Ishikawa (cell line): ENCODE measurements around the gene FTH1.

Source experiments
- CEBPB ChIP-seq: IDR thresholded peaks from 2 replicates; pipeline ENCODE4 v1.6.1; 2012
- CREB1 ChIP-seq: IDR thresholded peaks from 2 replicates; pipeline ENCODE4 v1.6.1; 2012; ENCODE audit warnings: low read depth
- EGR1 ChIP-seq: IDR thresholded peaks from 2 replicates; pipeline ENCODE4 v1.6.1; 2012
- EP300 ChIP-seq: IDR thresholded peaks from 2 replicates; pipeline ENCODE4 v1.6.1; 2012; ENCODE audit warnings: borderline replicate concordance
- FOXM1 ChIP-seq: IDR thresholded peaks from 2 replicates; pipeline ENCODE4 v1.6.1; 2012; ENCODE audit warnings: low read depth, borderline replicate concordance
- MAX ChIP-seq: IDR thresholded peaks from 2 replicates; pipeline ENCODE4 v1.6.1; 2012
- NFIC ChIP-seq: IDR thresholded peaks from 2 replicates; pipeline ENCODE4 v1.6.1; 2012
- RAD21 ChIP-seq: IDR thresholded peaks from 2 replicates; pipeline ENCODE4 v1.6.1; 2012; ENCODE audit warnings: low read depth
- REST ChIP-seq: IDR thresholded peaks from 2 replicates; pipeline ENCODE4 v1.6.1; 2012; ENCODE audit warnings: low read depth, mild to moderate bottlenecking
- TAF1 ChIP-seq: IDR thresholded peaks from 2 replicates; pipeline ENCODE4 v1.6.1; 2012; ENCODE audit warnings: low read depth, mild to moderate bottlenecking
- TCF12 ChIP-seq: IDR thresholded peaks from 2 replicates; pipeline ENCODE4 v1.6.1; 2012; ENCODE audit warnings: low read depth
- TEAD4 ChIP-seq: IDR thresholded peaks from 2 replicates; pipeline ENCODE4 v1.6.1; 2012
- YY1 ChIP-seq: IDR thresholded peaks from 2 replicates; pipeline ENCODE4 v1.6.1; 2012; ENCODE audit warnings: low read depth
- ZBTB7A ChIP-seq: IDR thresholded peaks from 2 replicates; pipeline ENCODE4 v1.6.1; 2012; ENCODE audit warnings: low read depth
- TF ChIP-seq, protein P1 (sequence below): IDR thresholded peaks from 2 replicates; pipeline ENCODE4 v1.6.1; 2012

The FTH1 gene

DNA sequence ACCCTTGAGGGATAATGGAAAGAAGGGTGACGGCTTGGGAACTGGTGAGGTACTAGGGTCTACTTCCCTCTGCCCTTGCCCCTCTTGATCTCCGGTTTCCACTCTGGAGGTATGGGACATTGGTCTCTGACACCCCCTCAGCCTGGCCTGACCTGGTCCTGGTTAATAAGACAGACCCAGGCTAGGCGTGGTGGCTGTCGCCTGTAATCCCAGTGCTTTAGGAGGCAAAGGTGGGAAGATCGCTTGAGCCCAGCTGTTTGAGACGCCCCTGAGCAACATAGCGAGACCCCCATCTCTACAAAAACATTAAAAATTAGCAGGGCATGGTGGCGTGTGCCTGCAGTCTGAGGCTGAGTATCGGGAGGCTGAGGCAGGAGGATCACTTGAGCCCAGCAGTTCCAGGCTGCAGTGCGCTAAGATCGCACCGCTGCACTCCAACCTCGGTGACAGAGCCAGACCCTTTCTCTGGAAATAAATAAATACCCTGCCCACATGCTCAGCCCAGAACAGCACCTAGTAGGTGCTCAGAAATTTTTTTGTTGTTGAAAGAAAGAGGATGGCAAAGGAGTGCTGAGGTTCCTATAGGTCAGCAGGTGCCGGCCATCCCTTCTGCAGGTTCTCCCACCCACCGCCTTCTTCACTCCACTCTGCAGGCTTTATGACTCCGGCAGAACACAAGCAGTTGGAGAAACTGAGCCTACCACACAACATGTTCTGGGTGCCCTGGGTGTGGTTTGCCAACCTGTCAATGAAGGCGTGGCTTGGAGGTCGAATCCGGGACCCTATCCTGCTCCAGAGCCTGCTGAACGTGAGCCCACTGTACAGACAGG lies 11.0 kb downstream of the FTH1 start:
- TF ChIP-seq CREB1 = no peak
- no peak for TF ChIP-seq REST
- no peak for TF ChIP-seq NFIC
- no peak for TF ChIP-seq EP300
- TF ChIP-seq EGR1 = no peak
- TF ChIP-seq TAF1 = no peak
- no peak for TF ChIP-seq MAX
- TF ChIP-seq RAD21 = no peak
- no peak for TF ChIP-seq CEBPB
- TF ChIP-seq FOXM1 = no peak

- TF ChIP-seq EGR1 (no peak), FOXM1 (no peak), REST (no peak), NFIC (no peak), RAD21 (no peak), EP300 (no peak)
These were observed 11.9 kb downstream of the FTH1 start for GRCh38 chr11:61955422-61956135.

DNA sequence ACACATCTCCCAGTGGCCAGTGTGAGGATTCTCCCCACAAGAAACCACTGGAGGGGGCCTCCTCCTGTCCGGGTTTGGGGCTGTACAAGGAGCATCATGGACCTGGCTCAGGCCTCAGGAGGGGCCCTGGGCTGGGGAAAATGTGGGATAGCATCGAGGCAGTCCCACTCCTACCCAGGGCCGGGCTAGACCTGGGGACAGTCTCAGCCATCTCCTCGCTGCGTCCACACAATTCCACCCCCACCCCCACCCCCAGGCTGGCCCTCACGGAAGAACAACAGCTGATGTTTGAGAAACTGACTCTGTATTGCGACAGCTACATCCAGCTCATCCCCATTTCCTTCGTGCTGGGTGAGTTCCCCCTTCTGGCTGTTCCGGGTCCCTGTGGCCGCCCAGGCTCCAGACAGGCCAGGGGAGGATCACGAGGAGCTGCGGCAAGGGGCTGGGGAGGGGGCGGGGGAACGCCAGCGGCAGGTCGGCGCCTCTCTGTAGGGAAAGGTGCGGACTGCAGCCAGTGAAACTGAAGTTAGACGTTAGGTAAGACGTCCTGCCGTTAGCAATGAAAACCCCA lies 12.5 kb downstream of the FTH1 start:
- TF ChIP-seq MAX (no peak), EP300 (no peak), FOXM1 (no peak), REST (no peak)

DNA sequence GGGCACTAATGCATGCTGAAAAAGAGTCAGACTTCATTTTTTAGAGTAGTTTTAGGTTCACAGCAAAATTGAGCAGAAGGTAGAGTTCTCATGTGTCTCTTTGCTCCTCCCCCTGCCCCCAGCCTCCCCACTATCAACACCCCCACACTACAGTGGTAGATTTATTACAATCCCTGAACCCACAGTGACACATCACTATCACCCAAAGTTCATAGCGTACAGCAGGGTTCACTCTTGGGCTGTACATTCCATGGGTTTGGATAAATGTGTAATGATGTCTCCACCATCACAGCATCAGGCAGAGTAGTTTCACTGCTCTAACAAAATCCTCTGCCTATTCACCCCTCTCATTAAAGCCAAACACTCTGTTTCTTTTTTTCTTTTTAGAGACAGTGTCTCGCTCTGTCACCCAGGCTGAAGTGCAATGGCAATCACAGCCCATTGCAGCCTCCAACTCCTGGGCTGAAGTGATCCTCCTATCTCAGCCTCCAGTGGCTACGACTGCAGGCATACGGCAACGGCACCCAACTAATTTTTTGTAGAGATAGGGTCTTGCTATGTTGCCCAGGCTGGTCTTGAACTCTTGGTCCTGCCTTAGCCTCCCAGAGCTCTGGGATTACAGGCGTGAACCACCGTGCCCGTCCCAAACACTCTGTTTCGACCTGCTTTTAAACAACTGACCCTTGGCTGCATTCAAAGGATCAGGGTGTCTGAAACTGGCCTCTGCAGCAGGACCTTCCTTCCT lies 13.2 kb downstream of the FTH1 start:
- TF ChIP-seq CREB1 (no peak), TEAD4 (no peak), EGR1 (no peak), EP300 (no peak), YY1 (no peak), NFIC (no peak), FOXM1 (no peak), MAX (no peak), TCF12 (no peak), ZBTB7A (no peak), REST (no peak), TAF1 (no peak), CEBPB (no peak), RAD21 (no peak)
- TF ChIP-seq, protein P1, sequence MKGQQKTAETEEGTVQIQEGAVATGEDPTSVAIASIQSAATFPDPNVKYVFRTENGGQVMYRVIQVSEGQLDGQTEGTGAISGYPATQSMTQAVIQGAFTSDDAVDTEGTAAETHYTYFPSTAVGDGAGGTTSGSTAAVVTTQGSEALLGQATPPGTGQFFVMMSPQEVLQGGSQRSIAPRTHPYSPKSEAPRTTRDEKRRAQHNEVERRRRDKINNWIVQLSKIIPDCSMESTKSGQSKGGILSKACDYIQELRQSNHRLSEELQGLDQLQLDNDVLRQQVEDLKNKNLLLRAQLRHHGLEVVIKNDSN = no peak
